Right renal cortex interstitium (tissue), 3 donors: Measurements from ENCODE around the gene DCLK1. TPM values are rescaled to one million over a fixed set of nuclear protein-coding genes. Genes with fewer than 3 reads are reported as not detected.

Experiments
- DNase-seq, 3 donors: peaks; one replicate each; pipeline ENCODE4 v3.0.0-alpha.2; 2013; ENCODE audit warnings: low read depth in 3 of 3, low spot score in 2 of 3
- polyA plus RNA-seq, 3 donors: library from polyadenylated mRNA; unstranded; fragments of 120-200 nt; gene quantifications; one replicate each; pipeline ENCODE4 v1.2.1, GENCODE V29; 2013; ENCODE audit not compliant: insufficient read length in 3 of 3

Gene DCLK1
- polyA plus RNA-seq, 3 donors, result 3.5 to 6.3 (median 4.4) TPM

GRCh38 chr13:35723821-35724220, 407.4 kb downstream of the DCLK1 start:
- no peak for DNase-seq

- no peak for DNase-seq
Observed at GRCh38 chr13:35723053-35723461, 408.1 kb downstream of the DCLK1 start.

- no peak for DNase-seq
Observed at GRCh38 chr13:35722458-35723052, 408.6 kb downstream of the DCLK1 start.

GRCh38 chr13:35720690-35721554, 410.3 kb downstream of the DCLK1 start:
- DNase-seq, result no peak

- no peak for DNase-seq
Observed at GRCh38 chr13:35720290-35720689, 410.9 kb downstream of the DCLK1 start.

Other genes starting within 250 kb of the DCLK1 start
- gene SOHLH2, start 83.2 kb upstream of the DCLK1 start, polyA plus RNA-seq, result 1 to 10 TPM in 2 of 3 donors, under 1 TPM in 1; 0.72 to 3.4 (median 3.0) TPM
- 1 to 10 TPM; 4.5 to 6.5 (median 5.6) TPM for gene CCDC169, start 166.4 kb upstream of the DCLK1 start, polyA plus RNA-seq
- 100 to 1,000 TPM in 1 of 3 donors, 10 to 100 TPM in 2; 93.7 to 102 (median 99.2) TPM for gene SPART, start 215.0 kb upstream of the DCLK1 start, polyA plus RNA-seq